CD1c-positive myeloid dendritic cell (primary cell): ENCODE data around the gene TTLL8.

ENCODE experiments used
- DNase-seq: peaks from one replicate; pipeline ENCODE4 v3.0.0-alpha.2; 2016; ENCODE audit errors: extremely low spot score

Gene TTLL8

DNA sequence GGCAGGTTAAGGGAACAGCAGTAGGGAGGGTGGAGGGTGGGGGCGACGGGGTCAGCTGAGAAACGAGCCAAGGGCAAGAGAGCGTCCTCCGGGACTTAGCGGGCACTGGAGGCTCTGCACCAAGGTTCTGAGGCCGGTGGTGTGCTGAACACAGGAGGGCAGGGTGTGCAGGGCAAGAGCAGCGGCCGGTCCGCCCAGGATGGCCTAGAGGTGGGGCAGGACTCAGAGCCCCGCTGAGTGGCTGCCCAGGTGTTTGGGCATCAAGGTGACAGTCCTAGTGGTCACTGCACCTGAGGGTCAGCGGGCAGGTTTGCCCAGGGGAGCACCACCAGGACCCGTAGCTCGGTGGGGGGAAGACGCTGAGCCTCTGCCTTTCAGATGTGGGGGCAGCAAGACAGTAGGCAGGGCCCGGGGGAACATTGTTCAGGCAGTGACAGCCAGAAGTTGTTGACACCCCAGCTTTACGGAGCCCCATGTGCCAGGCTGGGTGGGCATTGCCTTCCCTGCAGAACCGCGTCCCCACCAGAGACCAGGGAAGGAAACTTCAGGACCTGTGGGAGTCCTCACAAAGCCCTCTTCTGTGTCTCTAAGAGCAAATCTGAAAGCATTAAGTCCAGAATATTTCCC, 4.5 kb upstream of the TTLL8 start:
- no peak for DNase-seq

- no peak for DNase-seq
These were observed 3.8 kb upstream of the TTLL8 start for GRCh38 chr22:50061824-50062355.

DNA sequence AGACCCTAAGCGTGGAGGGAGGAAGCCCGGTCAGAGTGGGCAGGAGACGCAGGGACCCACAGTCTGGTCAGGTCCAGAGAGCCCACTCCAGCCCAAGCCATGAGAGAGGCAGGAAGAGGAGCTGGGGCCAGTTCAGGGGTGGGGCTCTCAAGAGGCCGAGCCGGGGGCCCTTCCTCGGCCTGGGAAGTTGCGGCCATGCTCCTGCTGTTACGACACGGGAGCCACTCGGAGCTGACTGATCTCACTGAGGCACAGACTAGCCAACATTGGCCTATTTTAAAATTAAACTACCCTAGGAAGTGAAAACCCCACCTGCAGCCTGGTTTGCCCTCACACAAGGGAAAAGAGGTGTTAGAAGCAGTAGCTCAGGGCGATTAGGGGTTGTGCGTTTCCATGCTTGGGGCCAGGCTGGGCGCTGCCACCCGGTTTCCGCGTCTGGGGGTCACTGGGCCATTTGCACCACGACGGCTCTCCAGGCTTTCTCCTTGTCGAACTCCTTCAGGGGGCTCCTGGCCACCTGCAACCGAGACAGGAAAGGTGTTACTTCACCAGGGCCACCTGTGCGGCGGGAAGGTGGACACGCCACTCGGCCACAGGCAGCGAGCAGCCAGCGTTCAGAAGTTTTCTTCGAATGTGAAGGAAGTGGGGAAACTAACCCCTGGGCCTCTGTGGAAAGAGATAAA, 3.2 kb upstream of the TTLL8 start:
- DNase-seq: no peak

GRCh38 chr22:50060441-50061140, 2.5 kb upstream of the TTLL8 start:
- no peak for DNase-seq

DNA sequence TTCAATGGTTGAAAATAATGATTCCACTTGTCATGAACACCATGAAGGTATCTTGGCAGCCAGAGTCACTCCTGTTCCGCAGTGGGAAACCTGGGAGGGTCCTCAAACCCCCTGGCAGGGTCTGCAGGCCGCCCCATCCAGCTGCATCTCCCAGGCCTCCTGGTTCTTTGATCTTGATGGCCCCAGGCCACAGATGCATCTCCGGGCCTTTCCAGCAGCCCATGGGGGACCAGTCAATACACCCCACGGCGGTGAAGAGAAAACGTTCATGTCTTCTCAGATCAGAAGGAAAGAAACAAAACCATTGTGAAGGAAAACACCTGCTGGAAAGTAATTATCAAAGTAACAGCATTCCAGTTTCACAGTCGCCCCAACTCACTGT, 1.8 kb upstream of the TTLL8 start:
- no peak for DNase-seq

DNA sequence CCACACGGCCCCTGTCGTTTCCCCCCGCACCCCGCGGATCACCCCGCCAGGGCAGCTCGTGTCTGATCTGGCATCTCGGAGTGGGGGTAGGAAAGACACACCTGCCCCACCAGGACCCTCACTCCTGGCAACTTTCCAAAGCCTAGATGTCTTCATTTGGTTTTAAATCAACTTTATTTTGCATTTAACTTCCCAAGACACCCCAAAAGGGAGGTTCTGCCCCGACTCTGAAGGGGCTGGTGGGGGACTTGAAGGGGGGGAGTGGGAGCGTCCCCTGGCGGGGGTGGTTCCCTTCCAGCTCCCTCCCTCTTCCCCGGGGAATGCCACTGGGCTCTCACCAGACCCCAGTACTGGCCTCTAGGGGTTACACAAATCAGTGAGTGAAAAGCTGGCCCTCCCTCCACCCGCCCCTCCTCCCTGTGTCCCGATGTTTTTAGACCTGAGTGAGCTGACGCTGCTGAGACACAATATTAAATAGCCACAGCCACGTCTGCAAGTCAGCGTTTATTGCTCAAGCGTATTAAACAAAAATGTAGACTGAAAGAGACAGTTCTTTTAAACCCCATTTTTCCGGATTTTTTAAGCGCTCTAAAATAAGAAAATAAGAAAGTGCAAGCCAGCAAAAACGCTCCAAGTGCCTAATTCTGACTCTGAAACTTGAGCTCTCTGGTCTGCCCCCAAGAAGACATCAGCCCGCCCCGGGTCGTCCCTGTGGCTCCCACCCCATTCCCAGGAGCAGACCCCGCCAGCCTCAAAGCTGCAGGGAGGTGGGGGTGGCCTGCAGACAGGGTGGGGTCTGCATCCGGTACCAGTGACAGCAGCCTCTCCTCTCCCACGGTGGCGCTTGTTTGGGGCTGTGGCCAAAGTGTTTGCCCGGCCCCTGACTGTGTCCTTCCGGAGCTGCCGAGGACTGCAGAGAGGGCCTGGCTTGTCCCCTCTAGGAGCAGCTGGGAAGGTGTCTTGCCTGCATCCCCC, 1.1 kb upstream of the TTLL8 start:
- DNase-seq: no peak

DNA sequence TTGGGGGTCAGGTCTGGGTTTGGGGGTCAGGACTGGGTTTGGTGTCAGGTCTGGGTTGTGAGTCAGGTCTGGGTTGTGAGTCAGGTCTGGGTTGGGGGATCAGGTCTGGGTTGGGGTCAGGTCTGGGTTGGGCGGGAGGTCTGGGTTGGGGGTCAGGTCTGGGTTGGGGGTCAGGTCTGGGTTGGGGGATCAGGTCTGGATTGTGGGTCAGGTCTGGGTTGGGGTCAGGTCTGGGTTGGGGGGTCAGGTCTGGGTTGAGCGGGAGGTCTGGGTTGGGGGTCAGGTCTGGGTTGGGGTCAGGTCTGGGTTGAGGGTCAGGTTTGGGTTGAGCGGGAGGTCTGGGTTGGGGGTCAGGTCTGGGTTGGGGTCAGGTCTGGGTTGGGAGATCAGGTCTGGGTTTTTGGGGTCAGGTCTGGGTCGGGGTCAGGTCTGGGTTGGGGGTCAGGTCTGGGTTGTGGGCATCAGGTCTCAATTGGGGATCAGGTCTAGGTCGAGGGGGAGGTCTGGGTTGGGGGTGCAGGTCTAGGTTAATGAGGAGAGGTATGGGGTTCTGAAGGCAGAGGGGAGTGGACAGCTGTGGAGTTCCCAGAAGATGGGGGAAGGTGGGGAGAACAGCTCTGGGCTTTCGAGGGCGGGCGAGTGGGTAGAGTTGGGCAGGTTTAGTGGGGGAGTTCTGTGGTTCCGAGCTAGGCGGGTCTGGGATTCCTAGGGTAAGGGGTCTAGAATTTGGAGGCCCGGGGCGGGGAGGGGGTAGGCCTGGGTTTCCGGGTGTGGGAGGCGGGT, 629 bp downstream of the TTLL8 start:
- no peak for DNase-seq

DNA sequence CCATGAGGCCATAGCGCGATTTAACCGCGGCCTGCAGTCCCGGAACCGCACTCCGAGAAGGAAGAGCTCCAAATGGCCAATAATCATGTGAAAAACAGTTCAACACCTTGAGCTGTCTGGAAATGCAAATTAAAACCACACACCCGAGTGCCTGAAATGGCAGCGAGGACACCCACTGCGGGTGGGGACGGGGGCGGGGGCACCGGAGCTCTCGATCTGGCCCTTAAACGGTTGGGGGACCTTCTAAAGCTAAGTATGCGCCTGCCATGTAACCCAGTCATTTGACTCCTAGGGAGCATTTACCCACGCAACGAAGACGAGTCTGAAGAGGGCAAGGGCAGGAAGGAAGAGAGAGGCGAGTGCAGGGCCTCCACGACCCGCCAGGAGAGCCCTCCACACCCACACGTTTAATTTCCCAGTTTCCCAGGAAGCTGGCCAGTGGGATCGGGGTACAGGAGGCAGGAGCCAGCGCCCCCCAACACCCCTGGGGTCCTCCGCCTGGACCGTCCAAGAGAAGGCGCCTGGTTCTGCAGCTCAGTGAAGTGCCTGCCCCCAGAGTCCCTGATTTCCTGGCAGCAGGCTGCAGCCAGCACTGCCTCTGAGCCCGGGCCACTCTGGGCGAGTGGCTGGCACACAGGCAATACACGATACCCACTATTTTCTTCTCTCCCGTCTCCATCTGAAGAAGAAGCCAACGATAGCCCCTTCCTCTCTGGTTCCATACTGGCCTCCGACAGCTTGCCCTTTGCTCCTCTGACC, 1.7 kb downstream of the TTLL8 start:
- DNase-seq: no peak

DNA sequence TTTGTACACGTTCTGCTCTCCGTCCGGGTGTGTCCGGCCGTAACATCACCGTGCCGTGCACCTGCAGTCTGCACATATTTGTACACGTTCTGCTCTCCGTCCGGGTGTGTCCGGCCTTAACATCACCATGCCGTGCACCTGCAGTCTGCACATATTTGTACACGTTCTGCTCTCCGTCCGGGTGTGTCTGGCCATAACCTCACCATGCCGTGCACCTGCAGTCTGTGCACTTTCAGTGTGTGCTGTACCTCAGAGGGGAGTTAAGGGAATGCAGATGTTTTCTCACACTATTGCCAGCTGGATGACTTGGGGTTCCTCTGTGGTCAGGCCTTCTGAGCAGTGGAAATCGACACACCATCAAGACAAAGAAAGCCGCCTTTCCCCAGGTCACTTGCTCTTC, 4.2 kb downstream of the TTLL8 start:
- no peak for DNase-seq

- no peak for DNase-seq
These were observed 6.2 kb downstream of the TTLL8 start for GRCh38 chr22:50051930-50052329.

GRCh38 chr22:50049299-50050195, 8.6 kb downstream of the TTLL8 start:
- DNase-seq: no peak

DNA sequence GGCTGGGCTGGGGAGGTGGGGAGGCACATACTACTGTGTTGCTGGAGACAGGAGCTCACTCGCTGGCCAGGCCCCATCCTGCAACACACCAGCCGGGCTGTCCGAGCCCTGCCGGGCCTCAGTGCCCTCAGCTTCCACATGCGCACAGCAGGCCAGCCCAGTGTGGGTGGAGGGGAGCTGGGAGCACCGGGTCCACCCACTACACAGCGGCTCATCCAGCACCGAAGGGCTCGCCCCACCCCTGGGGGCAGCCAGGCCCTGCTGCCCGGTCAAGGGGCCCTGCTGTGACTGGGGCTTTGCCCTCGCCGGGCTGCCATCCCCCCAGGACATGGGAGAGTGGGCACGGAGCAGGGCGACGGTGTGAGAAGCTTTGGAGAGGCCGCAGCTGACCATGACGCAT, 9.3 kb downstream of the TTLL8 start:
- DNase-seq: no peak

DNA sequence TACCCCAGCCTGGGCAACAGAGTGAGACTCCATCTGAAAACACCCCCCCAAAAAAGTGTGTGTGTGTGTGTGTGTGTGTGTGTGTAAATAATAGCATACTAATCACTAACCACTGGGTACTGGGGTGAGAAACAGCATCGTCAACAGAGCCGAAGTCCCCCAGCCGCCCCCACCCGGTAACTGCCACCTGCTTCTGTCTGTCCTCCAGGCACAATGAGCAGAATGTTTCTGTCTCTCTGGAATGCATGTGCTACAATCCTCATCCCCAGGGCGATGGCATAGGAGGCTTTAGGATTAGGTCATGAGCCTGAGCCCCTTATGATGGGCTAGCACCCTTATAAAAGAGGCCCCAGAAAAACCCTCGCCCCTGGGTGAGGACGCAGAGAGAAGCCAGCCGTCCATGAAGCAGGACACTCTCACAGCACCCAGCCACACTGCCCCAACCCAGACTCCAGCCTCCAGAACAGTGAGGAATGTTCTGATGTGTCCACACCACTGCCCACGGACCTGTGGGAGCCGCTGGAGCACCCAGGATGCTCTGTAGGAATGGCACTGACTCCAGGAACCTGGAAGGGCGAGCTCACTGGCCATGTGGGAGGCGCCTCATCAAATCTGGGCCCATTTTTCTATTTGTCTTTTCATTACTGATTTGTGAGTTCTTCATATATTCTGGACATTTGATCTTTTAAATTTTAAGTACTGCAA, 9.9 kb downstream of the TTLL8 start:
- no peak for DNase-seq

- DNase-seq: no peak
These were observed 10.8 kb downstream of the TTLL8 start for GRCh38 chr22:50047346-50047745.

DNA sequence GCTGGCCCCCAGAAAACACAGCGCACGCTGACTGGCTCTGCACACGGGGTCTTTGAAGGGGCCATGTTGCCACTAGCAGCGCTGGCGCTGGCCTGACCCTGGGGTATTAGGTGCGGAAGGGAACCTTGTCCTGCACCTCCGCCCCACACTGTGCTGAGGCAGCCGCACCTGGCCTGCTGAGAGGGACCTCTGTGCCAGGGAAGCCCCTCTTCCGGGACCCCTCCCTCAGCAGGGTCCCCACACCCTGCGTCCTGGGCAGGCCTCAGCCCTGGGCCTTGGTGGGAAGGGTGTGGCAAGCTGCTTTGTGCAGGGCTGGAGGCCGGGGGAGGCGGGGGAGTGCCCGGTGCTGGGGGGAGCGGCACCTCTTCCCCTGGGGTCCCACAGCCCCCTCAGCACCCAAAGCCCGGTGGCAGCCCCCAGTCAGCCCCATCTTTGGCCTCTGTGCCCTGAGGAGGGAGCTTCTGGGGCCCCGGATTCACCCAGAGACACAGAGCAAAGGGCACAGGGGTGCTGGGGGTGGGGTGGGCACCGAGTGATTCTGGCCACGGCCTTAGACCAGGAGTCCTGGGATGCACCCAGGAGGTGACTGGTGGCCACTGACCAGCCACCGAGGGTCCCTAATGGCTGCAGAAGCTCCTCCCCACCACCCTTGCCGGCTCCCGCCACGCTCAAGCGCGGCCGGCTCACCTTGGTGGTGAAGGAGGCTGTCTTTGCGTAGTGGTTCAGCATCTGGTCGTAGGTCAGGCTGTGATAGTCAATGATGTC, 11.4 kb downstream of the TTLL8 start:
- no peak for DNase-seq

- DNase-seq: no peak
These were observed 12.1 kb downstream of the TTLL8 start for GRCh38 chr22:50046019-50046415.

- no peak for DNase-seq
These were observed 12.7 kb downstream of the TTLL8 start for GRCh38 chr22:50045211-50046018.
